IPS DF 4.7 (cell line): ENCODE measurements around the gene JAZF1.

Experiments used
- DNase-seq: peaks from one replicate; pipeline ENCODE4 v3.0.0-alpha.2; 2013; ENCODE audit warnings: low spot score; ENCODE audit errors: extremely low read depth

The JAZF1 gene

DNA sequence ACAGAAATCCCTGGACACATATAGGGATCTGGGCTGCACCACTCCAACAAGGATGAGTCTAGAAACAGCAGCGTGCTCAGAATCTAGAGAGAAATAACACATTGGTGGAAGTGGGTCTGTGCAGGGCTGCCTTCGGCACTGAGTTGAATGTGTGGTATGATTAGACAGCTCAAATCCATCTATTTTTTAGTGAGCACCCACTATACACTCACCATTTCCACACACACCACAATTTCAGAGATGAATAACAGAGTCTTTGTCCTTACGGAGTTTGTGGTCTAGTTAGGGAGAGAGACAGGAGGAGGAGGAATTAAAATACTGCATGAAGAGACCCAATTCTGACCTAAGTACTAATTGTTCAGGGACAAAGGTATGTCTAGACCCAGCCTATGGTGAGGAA lies 44.2 kb downstream of the JAZF1 start:
- DNase-seq: no peak

DNA sequence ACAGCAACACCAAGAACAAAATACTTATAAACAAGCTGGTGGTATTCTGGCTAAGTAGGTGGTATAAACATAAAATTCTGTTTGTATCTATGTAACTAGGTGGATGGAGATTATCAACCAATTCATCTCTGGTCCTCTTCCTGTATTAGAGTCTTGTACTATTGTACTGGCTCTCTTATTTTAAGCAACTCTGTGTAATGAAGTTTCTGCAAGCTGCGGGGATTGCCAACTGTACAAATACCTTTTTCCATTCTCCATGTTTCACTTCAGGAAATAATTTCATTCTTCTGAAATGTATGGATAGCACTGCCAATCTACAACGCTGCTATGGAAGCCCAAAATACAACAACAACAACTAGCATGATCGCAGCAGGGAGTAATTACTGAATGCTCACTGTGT lies 44.8 kb downstream of the JAZF1 start:
- DNase-seq: no peak

DNA sequence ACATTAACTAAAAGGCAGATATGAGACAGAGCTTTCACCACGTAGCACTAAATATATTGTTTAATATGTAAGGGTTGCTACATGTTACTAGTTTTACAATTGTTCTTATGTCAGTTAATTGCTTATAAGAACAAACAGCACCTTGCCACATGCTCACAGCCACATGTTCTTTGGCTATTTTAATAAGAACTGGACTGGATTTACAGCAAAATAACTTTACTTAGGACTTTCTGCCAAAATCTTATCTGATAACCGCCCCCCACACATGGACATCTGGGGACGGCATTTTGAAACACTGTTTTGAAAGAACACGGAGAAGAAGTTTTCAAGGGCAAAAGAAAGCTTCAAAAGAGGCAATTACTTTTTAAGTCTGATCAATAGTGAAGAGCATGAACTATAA lies 45.3 kb downstream of the JAZF1 start:
- no peak for DNase-seq

DNA sequence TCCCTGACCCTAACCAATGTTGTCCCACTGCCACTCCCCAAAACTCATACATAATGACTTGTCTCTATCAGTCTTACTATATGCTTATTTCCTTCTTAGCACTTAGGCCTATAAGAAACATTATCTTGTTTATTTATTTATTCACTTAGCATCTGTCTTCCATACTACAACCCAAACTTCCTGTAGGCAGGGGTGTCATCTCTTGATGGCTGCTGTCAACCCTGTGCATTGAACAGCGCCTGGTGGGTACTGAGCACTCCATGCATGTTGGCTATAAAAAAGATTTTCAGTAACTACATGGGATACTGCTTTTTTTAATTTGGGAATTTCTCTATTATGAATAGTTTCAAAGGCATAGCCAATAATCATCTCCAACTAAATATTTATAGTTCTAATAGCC lies 46.7 kb downstream of the JAZF1 start:
- DNase-seq: no peak

DNA sequence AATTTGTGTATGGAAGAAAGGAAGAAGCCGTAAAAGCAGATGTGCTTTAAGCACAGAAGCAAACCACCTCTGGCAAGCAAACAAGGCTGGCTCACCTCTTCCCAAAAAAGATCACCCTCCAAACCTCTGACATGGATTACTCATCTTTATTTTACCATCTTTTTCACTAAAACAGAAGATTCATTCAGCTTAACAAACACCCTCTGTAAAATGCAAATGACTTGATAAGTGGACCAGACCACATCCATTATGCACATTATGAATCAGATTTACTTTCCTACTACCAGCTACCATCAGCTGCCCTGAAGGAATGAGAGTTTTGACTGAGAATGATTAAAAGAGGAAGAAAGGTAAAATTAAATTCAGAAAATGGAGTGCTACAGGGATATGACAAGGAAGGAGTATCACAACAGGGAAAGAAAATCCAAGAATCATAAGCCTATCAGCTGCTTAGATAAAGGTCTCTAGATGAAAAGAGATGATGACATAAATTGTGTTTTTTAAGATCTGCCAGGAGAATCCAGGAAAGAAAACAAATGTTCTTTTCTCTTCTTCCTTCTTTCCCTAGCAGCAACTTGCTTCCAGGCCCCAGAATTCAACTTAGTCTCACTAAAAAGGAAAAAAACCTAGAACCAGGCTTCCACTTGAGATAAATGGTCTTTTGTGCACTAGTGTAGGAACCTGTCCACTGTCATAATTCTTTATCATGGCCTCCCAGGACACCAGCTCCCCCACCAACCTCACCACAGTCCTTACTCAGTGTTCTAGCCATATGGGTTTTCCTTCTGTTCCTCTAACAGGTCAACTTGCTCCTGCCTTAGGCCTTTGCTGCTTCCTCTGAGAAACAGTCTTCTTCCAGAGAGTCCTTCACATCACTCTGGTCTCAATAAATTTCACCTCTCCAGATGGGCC lies 47.4 kb downstream of the JAZF1 start:
- DNase-seq: no peak

DNA sequence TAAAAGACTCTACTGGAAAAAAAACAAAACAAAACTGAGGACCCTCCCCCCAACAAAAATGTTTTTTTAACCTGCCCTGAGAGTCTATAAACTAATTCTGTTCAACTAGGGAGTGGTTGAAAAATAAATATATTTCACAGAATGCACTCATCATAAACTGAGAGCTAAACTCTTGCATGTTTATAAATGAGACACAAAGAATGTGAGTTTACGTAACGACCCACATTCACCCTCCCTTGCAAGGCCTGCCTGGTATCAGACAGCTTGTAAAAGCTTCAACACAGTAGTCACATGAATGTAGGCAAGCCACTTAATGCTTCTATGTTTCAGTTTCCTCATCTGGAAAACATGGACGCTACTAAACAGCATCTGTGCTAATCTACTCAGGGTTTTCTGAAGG lies 50.3 kb downstream of the JAZF1 start:
- no peak for DNase-seq

DNA sequence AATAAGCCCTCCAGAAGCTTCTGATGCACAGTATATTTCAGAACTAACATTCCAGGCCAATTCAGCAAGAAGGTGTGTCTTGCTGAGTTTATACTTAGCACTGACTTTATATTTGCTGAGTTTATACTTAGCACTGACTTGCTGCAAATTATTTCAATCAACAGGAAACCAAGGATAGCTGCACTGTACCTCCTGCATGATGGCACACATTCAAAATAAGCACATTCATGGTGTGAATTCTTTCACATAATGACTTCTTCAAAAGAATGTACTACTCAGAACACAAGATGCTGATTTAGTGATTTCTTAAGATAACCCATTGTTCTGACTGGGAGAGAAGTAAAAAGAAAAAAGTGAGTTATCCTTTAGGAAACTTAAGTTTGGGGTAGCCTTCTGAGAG lies 52.0 kb downstream of the JAZF1 start:
- no peak for DNase-seq

DNA sequence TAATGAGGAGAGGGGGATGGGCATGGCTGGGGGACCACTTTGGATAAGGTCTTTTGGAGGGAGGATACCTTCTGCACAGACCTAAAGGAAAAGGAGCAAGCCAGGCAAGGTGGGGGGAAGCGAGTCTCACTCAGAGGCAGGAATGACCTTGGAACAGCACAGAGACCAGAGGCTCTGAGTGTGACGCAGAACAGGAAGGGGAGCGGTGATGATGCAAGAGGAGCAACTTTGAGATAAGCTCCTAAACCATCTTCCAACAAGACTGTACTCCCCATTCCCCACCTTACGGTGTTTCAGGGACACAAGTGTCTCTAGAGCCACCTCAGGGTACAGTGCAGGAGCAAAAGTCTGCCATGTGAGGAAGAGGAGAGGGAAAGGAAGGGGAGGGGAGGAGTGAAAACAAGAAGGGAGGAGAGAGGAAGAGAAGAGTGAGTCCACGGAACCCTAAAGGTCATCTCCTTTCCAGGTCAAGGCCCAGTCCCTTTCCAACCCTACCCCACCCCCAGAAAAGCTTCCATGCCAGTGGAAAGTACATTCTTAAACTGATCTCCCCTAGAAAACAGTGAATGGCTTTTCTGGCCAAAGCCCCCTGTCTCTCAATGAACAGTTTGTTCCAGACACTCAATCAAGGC lies 54.1 kb downstream of the JAZF1 start:
- no peak for DNase-seq

DNA sequence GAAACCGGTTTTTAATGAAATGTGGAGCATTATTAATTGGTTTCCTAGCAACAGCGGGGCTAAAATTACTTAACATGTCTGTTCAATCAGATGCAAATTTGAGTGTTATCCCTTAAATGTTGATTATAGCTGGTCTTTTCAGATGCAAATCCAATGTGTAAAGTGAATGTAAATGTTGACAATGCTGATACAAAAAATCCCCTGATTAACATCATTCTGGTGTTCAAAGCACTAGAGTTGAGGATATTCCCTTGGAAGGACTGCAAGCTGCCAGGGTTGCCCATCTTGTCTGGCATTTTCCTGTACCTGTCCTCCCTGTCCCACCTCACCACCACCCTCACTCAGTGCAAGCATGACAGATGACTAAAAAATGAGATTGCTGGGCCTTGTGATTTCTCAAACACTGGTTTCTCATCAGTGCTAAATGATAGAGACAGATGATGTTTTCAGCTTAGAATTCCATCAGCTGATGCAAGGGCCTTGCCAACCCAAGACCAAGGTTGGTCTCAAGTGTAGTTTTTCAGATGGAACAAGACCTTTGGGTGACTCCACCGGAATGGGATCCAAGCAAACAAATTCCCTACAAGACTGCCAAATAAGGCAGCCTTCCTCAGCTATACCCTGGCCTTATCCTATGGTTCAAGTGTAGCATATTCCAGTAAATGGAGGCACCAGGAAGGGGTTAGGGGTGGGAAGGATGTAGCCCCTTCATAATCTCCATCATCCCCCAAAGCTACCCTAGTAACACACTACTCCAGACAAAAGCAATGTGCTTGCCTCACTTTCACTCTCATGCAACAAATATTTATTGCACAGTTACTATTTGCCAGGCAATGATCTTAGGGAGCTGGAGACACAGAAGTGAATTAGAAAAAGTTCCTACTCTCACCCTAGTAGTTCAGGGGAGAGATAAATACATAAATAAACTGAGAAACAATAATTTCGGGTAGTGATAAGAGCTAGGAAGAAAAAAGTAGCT lies 54.9 kb downstream of the JAZF1 start:
- no peak for DNase-seq

DNA sequence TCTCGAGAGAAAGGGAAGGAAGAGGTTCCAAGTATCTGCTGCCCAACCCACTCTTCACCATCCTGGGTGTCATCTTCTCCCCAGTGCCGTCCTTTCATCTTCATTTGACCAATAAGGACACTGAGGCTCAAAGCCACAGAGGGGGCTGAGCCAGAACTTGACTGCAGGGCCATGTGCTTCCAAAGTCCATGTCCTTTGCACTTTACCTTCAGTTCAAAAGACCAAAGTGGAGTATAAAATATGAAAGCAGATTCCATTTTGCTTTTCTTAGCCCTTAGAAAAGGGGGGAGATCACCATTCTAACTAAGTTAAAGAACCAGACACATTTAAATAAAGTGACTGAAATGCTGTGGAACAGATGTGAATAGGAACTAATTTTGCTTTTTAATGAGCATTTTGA lies 56.2 kb downstream of the JAZF1 start:
- no peak for DNase-seq

DNA sequence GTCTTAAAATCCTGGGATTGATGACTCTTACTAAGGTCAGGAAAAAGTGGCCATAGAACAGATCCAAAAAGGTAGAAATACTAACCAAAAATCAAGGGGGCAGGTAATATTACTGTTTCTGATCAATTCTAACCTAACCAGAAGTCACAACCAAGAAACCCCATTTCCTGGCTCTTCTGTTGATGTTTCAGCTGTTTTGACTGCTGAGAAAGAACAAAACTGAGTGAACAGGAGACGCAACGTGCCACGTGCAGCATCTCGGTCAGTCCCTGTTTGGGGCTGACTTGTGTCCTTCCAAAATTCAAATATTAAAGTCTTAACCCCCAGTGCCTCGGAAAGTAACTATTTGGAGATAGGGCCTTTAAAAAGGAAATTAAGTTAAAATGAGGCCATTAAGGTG lies 56.8 kb downstream of the JAZF1 start:
- DNase-seq: no peak

DNA sequence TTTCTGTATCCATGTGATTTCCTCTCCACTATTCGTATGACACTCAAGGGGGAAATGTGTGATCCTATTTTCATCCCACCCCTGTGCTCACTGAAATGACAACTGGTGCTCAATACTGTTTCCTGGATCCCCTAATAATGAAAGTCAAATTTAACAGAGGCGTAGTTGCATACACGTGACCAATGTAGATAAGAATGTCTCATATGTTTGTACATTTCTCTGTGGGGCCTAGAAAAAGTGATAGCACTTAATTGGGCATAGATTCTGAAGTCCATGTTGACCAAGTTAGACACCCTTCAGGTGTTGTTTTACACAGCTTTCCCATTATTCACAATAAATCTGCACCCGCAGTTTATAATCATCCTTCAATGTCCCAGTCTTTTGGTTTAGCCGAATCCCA lies 59.1 kb downstream of the JAZF1 start:
- no peak for DNase-seq

DNA sequence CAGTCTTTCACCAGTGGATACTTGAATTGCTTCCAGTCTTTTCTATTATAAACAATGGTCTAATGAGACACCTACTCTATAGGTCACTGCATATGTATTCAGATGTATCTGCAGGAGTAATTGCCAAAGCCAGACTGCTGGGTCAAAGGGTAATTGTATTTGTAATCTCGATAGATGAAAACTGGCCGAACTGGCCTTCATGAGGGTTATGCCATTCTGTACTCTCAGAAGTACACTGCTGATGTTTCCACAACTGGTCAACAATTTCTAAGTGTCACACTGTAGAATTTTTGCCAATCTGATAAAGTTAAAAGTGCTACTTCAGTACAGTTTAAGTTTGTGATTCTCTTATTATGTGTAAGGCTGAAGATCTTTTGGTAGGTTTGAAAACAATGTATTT lies 64.6 kb downstream of the JAZF1 start:
- no peak for DNase-seq

DNA sequence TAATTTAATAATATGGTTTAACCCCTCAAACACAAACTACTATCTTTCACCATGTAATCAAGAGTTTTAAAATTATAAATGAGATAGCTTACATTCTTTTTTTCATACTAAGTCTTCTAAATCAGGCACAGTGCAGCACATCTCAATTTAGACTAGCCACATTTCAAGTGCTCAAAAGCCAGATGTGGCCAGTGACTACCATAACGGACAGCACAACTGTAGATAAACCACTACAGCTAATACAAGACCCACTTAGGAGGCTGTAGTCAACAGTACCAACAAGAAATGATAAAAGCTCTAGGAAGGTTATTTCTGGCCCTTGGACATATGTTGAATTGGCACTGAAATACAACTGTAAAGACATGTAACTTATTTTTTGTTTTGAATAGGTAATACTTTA lies 65.3 kb downstream of the JAZF1 start:
- no peak for DNase-seq

DNA sequence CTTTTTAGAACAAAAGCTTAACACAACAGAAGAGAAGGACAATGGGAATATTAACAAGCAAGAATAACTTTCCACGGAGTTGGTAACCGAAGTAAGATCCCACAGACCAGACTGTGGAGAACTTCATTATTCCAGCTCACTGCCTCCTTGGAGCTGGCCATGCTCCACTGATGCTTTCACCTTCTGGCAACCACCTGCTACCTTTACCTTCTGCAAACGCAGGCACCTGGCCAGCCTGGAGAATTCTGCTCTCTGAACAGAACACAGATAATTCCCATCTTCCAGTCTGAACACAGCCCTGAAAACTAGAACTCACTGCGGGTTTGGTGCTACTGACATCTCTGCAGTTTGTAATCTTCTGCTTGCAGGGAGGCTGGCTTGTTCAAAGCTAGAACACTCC lies 66.5 kb downstream of the JAZF1 start:
- DNase-seq: no peak

DNA sequence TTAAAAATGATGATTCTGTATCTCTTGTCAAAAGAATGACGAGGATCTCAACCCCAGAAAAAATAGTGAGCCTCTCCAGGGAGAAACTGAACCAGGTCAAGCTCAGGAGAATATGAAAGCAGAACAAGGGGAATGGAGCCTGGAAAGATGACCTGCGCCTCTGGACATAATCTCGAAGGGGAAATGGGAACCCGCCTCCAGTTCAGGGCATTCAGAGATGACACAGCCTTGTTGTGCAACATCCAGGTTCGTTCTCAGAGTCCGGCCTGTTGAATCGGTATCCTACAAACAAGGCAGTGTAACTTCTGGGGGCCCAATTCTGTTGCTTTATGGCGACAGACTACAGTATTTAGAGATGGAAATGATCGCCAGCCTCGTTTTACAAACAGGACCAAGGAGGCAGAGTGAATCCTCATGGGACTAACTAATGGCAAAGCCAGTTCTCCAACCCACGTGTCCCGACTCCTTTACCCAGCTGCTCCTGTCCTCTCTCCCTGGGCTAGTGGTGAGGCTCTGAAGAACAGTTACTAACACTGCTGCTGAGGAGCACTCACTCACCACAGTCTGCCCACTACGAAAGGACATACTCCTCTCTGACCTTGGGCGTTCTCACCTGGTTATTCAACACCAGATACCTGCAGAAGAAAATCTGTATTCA lies 67.6 kb downstream of the JAZF1 start:
- no peak for DNase-seq

DNA sequence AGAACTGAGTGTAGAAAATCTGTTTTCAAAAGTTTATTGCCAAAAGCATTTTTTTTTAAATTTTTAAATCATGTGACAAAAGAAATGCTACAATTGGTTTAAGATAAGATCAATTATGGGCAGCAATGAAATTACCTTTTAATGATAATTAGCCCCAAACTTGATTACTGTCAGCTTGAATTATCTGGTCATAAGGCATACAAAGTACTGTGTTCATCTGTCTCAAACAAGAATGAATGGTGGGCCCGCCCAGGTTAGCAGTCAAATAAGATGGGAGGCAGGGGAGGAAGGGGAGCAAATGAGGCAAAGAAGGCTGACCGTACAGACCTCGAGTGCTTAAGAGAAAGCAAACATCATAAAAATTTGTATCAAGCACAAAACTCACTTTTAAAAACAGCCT lies 68.1 kb downstream of the JAZF1 start:
- DNase-seq: no peak

DNA sequence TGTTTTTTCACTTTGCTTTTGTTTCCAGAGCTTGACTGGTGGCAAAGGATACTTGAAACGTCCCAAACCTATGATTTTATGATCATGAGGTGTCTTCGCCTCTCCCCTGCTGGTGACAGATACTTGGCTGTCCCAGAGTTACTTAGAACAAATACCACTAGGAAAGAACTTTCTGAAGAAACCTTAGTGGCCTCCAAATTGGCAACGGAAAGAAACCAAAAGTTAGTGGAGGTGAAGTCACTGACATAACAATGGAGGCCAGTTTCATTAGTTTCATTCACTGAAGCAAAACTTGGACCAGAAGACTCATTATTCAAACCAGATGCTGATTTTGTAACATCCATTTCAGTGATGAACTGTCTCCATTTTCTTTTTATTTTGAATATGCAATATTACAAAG lies 68.6 kb downstream of the JAZF1 start:
- no peak for DNase-seq

DNA sequence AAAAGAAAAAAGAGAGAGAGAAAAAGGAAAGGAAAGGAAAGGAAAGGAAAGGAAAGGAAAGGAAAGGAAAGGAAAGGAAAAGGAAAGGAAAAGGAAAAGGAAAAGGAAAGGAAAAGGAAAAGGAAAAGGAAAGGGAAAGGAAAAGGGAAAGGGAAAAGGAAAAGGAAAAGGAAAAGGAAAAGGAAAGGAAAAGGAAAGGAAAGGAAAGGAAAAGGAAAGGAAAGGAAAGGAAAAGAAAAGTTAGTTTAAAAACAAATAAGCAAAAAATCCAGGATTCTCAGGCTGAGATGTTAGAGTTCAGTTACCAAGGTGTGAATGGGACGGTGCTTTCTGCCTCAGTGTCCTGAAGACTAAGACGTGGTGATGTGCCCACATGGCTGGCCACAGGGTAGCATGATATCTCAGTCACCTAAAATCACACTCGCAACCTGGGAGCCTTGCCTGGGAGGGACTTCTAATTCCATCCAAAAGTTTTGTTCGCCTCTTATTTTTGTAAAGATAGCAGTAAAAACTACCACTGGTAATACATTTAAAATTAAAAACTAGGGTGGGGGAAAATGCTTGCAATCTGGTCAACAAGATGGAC lies 70.1 kb downstream of the JAZF1 start:
- no peak for DNase-seq

DNA sequence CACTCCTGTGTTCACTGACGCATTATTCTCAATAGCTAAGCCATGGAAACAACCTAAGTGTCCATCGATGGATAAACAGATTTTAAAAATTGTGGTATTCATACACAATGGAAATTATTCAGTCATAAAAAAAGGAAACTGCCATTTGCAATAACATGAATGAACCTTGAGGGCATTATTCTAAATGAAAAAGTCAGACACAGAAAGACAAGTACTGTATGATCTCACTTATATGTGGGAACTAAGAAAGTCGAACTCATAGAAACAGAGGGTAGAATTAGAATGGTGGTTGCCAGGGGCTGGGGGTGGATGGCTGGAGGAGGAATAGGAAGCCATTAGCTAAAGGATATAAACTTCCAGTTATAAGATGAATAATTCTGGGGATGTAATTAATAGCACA lies 71.8 kb downstream of the JAZF1 start:
- DNase-seq: no peak

DNA sequence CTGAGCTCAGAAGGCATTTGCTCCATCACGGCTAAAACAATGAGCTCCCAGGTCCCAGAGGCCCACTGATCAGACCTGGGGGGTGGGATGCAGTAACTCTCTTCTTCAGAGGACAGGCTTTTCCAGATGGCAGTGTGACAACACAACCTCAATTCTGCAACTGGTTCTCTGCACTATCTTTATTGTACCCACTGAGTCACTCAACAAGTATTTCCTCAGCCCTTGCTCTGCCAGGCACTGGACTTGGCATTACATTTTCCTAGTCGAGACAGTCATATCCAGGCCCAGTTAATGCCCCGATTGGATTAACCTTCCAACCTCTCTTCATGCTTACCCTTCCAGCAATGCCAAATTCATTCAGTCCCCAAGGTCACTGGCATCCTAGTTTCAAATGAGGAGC lies 72.6 kb downstream of the JAZF1 start:
- DNase-seq: no peak
